ENCODE results near the gene NGFR.

Gene NGFR, protein sequence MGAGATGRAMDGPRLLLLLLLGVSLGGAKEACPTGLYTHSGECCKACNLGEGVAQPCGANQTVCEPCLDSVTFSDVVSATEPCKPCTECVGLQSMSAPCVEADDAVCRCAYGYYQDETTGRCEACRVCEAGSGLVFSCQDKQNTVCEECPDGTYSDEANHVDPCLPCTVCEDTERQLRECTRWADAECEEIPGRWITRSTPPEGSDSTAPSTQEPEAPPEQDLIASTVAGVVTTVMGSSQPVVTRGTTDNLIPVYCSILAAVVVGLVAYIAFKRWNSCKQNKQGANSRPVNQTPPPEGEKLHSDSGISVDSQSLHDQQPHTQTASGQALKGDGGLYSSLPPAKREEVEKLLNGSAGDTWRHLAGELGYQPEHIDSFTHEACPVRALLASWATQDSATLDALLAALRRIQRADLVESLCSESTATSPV

DNA sequence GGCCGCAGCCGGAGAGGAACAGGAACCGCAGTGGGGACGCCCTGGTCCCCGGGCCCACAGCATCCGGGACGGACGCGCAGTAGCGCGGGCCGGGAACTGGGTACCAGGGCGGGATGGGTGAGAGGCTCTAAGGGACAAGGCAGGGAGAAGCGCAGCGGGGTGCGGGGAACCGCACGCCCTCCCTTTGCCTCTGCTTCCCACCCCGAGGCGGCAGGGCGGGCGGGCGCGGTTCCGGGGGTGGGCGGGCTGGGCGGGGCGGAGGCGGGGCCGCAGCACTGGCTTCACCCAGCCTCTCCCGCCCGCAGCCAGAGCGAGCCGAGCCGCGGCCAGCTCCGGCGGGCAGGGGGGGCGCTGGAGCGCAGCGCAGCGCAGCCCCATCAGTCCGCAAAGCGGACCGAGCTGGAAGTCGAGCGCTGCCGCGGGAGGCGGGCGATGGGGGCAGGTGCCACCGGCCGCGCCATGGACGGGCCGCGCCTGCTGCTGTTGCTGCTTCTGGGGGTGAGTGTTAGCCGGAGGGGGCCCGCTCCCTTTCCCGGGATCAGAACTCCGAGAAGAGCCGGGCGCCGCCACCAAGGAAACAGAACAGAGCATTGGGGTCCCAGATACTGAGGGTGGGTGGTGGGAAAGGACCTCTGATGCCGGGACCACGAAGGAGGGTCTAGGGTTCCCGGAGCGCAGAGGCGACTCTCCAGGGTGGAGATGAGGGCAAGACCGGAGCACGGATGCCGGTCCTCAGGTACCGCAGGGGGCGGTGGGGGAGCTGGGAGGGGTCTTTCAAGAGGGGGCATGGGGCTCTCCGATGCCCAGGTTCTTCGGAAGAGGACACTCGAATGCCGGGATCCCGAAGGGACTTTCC, at the start of gene NGFR:
NGFR (plus strand) TSS at position 308 of the 856 bp plus-strand sequence; CDS start at position 433, 125 bp downstream.
- peak; percentile 19 to 20 for DNase-seq (ENCODE audit: low read depth in 2 of 2)

DNA sequence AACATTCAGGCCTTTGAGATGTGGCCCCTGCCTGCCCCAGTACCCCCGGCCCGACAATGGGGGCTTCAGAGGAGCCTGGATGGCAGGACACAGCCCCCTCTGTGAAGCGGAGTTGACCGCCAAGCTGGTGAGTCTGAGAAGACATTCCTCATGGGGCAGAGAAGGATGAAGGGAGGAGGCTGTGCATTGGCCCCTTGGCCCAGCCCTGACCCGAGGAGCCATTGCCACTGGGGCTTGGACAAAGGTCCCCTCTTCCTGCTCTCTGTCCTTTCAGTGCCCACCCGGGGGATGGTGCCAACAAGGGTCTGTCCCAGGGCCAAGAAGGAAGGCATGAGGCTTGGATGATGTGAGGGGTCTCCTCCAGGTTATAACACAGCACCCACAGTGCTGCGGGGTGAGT, 49.5 kb upstream of the NGFR start:
- no peak for DNase-seq (ENCODE audit: low read depth in 2 of 2)

DNA sequence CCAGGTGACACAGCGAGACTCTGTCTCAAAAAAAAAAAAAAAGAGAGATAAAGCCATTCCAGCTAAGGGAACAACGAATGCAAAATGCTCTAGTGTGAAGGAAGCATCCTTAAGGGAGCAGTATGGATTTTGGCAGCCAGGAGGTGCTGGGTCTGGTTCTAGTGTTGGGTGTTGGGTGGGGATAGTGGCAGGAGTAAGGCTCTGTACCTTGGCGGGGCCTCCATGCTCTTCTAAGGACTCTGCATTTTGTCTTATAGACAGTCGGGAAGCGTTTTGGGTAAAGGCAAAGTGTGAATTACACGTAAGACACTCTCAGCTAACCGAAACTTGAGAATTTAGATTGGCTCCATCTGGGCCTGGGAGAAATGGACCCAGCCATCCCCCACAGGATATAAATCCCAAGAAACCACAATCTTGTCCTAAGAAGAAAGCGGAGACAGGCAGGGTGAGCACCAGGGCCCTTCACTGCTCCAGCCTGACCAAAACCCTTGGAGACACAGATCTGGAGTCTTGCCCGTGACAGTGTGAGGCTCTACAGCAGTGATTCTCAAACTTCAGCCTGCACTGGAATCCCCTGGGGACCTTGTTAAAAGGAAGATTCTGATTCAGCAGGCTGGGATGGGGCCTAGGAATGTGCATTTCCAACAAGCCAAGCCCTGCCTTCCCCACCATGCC, 47.3 kb upstream of the NGFR start:
- DNase-seq (ENCODE audit: low read depth in 2 of 2): no peak

DNA sequence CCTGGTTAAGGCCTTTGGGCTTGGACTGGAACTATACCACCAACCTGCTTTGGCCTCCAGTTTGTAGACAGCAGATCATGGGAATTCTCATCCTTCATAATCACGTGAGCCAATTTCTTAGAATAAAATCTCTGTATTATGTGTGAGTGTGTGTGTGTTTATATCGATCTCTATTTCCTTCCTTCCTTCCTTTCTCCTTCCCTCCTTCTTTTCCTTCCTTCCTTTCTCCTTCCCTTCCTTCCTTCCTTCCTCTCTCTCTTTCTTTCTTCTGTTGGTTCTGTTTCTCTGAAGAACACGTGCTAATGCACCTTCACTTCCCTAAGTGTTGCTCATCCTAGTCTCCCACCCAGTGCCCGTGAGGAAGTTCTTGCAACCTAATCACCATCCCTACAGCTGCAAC, 44.9 kb upstream of the NGFR start:
- no peak for DNase-seq (ENCODE audit: low read depth in 2 of 2)

DNA sequence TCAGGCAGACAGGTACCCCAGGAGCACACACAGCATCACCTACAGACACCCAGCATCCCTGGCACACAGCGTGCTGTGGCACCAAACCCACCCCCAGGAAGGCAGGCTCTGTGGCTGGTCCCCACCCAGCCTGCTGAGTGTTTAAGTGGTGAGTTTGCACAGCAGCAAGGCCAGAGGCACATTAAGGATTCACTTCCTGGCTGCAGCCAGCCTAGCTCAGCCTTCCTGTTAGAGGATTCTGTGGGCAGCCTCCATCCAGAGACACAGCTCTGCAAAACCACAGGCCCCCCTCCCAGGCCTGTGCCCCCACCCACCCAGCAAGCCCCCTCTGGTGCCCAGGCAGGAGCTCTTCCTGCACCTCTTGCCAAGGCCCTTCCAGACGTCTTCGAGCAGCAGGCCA, 44.4 kb upstream of the NGFR start:
- DNase-seq (ENCODE audit: low read depth in 2 of 2): no peak

DNA sequence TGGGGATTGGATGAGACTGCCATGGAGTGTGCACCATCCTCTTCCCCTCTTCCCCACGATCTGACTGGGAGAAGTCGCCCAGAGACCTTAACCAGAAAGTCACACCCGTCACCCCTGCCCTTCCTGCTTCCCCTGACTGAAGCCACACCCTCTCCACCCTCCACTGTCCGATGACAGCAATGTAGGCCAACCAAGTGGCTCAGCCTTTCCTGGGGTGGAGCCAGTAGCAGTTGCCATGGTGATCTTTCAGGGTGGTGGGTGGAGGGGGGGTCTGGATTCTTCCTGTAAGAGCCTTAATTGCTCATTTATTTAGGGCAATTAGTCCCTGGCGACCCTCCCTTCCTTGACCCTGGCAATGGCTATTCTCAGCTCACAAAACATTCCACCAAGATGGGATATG, 42.9 kb upstream of the NGFR start:
- no peak for DNase-seq (ENCODE audit: low read depth in 2 of 2)

DNA sequence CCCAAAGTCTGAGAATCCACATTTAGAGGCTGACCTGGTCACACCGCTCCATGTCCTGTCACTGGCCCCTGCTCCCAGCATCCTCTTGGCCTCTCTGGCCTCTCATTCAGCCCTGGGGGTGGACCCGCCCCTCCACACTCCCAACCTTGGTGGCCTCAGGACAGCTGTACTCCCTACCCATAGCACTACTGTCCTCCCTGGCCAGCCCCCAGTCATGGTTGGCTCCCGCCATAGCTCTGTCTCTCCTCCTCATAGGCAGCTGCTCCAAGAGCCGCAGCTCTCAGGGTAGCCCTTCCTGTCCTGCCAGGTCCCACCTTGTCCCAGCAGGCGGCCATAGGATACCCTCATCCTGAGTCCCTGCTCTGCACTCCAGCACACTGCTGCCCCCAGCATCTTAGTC, 42.4 kb upstream of the NGFR start:
- DNase-seq (ENCODE audit: low read depth in 2 of 2): no peak

DNA sequence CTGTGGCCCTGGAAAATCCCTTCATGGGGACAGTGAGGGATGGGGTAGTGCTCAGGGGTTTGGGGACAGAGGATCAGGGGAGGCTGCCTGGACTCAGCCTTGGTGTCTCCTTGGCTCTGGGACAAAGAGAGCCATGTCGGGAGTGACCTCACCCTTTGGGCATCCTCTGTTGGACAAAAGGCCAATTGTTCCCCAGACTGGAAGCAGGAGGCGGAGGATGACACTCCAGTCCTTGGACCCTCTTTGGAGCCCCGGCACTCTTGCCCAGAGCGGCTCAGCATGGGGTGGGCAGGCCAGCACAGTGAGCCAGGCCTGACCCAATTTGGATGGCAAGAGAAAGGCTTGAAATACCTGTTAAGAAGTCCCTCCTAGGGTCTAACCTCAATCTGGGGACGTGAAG, 41.0 kb upstream of the NGFR start:
- DNase-seq (ENCODE audit: low read depth in 2 of 2): no peak

DNA sequence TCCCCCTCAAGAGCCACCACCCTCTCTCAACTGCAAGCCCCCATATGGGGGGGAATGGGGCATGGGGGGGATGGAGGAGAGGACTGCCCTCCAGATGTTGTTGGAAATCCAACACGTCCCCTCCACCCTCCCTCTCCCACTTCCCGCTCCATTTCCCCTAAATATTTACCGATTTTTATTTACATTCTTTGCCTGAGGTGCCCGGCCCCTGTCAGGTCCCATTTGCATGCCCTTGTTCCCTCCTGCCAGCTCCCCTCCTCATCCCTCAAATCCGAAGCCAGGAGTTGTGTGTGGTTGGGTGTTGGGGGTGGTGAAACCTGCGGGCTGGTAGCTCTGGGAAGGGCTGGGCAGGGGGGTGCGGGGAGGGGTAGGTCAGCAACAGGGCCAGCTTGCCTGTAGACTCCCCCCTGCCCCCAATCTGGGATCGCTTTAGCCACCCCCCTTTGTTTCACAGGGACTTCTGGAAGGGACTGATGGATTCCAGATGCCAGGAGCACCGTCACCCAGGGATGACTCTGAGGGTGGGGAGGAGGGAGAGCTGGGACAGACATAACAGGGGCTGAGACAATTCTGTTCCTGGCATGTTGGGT, 39.7 kb upstream of the NGFR start:
- no peak for DNase-seq (ENCODE audit: low read depth in 2 of 2)

DNA sequence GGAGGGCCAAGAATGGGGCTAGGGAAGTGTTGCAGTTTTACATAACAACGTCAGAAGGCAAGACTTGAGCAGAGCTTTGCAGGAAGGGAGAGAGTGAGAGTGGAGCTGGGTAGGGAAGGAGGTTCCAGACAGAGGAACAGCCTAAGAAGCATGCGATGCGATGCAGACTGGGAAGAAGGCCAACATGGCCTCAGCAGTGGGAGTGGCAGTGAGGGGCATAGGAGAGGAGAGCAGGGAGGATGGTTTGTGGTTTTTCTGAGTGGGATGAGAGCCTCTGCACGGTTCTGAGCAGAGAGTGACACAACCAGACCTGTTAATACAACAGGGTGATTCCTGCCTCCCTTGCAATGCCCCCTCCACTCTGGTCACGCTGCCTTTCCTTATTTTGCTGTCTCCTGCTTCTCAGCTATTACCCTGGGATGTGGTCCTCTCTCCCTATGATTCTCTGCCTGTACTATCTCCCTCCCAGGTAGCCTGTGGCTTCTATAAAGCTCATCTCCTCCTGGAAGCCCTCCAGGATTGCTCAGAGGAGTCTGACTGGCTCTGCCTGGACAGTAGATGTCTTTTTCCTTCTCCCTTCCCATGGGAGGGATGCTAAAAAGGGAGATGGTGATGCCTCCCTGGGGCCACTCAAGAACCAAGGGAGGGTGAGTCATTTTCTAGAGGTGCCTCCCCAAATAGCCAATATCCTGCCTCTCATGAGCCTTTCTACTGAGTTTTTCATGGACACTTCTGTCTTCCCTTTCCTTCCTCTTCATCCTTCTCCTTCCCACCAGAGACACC, 38.7 kb upstream of the NGFR start:
- no peak for DNase-seq (ENCODE audit: low read depth in 2 of 2)

DNA sequence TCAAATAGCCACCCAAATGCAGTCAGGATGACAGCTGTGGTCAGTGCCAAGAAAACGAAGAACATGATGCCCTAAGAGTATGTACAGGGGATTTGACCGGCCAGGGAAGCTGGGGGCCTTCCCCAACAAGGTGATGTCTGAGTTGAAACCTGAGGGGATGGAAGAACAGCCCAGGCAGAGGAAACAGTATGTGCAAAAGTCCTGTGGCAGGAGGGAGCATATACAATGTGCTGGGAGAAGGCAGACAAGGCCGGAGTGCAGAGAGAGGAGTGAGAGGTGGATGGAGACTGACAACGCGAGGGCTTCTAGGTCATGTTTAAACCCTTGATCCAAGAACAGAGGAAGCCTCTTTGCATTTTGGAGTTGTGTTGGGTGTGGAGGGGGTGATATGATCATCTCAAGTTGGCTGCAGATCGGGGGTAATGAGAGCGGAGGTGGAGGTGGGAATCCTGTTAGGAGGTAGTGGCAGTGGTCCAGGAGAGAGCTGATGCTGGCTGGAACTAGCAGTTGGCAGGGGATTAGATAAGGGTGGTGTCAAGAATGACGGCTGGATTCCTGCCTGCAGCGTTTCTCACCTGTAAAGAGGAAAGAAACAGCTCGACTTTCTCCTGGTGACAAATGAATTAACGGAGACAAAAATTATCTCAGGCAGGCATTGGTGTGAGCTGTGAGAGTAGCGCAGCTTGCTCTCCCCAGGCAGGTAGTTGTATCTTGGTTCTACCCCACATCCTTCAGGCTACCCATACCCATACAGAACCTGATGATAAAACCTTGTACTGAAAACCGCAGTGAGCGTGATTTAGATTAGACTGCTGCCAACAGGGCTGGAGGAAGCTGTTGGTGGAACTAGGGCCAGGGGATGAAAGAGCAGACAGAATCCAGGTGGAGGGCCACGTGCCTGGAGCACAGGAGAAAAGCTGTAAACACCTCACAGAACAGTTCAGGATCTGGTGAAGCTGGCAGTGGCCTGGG, 37.2 kb upstream of the NGFR start:
- DNase-seq (ENCODE audit: low read depth in 2 of 2): no peak

DNA sequence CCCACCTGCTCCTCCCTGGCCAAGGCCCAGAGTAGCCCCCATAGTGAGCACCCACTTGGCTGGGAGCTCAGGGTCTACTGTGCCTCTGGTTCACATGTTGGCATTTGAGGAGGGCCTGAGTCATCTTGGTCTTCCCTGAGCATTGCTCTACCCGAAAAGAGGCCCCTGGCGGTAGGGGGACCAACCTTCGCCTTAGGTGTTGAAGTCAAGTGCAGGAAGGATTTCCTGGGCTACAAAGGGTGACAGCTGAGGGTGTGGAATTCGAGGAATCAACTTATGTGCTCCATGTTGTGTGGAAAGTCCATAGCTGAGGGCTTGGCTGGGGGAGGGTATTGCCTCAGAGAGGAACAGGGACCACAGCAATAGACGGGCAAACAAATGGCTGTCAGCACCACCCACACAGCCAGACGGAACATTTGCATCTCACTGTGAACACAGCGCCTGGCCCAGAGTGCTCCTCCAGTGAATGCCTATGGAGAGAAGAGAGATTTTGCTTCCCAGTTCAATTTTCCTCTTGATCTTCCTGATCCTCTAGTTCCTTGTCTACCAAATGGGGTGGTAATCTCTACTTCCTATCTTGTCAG, 35.6 kb upstream of the NGFR start:
- DNase-seq (ENCODE audit: low read depth in 2 of 2): no peak

DNA sequence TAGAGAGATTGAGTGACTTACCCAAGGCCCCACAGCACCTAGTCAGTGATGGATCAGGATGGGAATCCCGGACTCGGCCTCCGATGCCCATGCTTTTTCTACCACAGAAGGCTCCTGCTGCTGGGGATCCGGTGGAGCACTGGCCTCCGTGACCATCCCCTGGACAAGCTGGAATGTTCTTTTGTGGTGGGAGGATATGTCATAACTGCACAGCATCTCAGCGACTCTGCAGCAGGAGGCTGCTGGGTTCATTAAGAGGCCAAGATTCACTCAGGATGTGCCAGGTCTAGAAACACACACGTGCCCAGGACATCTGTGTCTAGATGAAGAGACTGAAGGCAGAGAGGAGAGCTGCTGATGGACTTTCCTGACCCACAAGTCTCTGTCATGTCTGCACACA, 34.7 kb upstream of the NGFR start:
- no peak for DNase-seq (ENCODE audit: low read depth in 2 of 2)

DNA sequence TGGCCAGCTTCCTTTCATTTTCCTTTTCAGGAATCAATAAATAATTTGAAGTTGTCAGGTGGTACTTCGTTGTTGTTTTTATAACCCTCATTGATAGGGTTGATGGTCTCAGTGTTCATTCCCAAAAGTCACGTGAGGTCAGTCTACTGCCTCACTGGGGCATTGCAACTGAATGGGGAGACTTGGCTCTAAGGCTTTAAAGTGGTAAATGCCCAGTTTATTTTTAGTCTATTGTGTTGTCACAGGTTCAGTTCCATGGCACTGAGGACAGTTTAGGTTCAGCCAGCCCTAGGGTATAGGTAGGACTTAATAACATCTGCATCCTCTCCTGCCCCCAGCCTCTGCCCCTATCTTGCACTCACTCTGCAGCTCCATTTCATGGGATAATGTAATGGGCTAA, 33.5 kb upstream of the NGFR start:
- DNase-seq (ENCODE audit: low read depth in 2 of 2): no peak

DNA sequence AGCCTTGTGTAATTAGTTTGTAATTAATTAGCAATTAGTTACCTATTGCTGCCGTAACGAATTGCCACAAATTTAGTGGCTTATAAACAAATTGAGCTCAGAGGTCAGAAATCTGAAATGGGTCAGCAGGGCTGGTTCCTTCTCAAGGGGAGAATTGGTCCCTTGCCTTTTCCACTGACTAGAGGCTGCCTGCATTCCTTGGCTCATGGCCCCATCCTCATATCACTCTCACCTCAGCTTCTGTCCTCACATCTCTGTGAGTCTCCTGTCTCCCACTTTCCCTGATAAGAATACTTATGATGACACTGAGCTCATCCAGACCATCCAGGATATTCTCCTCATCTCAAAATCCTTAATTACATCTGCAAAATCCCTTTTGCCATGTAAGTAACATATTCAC, 31.0 kb upstream of the NGFR start:
- DNase-seq (ENCODE audit: low read depth in 2 of 2): no peak

DNA sequence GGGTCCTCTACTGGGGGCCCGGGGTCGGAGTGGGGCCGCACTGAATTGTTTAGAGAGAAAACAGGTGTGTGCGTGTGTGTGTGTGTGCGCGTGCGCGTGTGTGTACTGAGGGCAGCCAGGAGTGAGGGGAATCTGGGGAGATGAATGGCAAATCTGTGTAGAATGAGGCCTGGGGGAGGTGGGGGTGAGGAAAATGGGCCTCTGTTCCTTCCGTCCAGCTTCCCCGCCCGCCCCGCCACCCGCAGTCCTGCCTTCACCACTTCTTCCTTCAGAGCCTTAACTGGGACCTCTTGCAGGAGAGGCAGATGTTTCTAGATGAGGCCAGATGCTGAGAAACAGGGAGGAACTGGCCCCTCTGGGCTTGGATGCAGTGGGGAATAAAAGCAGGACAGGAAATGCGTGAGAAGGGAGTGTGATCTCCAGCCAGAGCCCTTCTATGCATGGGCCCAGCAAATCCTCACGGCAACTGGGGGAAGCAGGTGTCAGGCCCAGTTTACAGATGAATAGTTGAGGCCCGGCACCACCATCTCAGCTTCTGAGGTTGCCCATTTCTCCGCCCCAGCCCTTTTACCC, 29.7 kb upstream of the NGFR start:
- no peak for DNase-seq (ENCODE audit: low read depth in 2 of 2)

DNA sequence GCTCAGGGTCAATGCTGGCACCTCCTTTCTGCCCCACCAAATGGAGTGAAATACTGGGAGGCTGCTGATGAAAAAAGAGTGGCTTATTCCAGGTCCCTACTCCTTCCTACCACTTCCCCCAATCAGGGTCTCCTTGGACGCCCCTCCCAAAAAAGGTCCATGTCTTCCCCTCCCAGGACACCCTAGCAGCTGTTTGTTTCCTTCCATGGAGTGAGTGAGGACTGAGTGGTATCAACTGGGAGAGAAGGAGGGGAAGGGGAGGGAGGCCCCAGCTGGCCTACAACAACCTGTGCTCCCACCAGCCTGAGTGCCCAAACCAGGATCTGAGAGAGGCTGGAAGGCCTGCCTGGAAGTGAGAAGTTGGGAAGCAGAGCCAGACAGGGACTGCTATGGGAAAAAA, 28.7 kb upstream of the NGFR start:
- no peak for DNase-seq (ENCODE audit: low read depth in 2 of 2)

DNA sequence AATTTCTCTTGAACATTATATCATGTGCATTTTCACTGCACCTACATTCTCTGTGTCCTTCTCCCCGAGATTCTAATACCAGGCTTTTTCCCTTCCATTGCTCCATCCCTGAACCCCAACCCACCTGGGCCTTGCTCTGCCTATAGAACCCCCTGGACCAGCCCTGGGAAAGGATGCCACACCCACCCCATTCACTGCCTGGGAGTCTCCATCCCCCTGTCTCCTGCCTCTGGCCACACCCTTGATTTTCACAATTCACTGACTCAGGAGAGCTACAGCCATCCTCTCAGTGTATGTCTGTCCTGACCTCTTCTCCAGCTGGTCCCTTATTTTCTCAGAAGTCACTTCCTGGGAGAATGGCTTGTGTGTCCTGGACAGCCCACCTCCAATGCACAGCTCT, 27.9 kb upstream of the NGFR start:
- DNase-seq (ENCODE audit: low read depth in 2 of 2): no peak

DNA sequence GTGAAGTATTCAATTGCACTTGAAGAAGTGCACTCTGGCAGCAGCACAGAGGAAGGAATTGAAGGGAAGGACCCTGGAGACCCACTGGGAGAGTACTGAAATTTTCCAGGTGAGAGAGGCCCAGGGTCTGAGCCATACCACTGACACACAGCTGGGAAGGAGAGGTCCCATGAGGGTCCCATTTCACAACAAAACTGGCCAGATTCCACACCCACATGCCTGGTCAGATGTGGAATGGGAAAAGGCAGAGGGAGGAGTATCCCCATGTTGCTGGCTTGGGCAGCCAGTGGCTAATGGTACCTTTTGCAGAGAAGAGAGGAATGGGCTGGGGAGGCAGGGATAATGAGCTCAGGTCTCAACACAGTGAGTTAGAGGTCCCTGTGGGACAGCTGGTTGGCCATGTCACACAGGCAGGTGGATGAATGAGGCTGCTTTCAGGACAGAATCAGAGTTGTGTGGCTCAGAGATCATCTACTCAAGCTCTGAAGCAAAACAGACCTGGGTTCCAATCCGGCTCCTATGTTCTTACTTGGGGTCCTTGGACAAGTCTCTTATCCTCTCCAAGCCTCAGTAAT, 26.2 kb upstream of the NGFR start:
- DNase-seq (ENCODE audit: low read depth in 2 of 2): no peak
